ENCODE data around the gene RHOB.

Gene RHOB

DNA sequence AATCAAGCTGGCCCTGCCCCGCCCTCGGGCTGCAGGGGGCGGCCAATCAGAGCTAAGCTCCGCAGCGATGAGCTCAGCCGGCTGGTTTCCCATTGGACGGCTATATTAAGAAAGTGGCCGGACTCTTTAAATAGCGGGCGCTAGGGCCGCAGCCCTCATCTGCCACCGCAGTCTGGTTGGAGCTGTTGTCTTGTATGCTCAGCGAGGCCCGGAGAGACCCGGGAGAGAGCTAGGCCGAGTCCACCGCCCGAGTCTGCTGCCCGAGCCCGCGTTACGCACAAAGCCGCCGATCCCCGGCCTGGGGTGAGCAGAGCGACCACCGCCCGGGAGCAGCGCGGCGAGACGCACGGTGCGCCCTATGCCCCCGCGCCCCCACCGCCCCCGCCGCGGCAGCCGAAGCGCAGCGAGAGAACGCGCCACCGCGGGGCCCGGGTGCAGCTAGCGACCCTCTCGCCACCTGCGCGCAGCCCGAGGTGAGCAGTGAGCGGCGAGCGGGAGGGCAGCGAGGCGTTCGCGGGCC lies at the start of gene RHOB:
TSS of gene RHOB (plus strand) at position 158 of the 520 bp plus-strand sequence. CDS start 392 bp downstream, outside the sequence.
- peak within 1 kb of the TSS; percentile 97 for H3K27ac ChIP-seq
- TF ChIP-seq, protein P1, sequence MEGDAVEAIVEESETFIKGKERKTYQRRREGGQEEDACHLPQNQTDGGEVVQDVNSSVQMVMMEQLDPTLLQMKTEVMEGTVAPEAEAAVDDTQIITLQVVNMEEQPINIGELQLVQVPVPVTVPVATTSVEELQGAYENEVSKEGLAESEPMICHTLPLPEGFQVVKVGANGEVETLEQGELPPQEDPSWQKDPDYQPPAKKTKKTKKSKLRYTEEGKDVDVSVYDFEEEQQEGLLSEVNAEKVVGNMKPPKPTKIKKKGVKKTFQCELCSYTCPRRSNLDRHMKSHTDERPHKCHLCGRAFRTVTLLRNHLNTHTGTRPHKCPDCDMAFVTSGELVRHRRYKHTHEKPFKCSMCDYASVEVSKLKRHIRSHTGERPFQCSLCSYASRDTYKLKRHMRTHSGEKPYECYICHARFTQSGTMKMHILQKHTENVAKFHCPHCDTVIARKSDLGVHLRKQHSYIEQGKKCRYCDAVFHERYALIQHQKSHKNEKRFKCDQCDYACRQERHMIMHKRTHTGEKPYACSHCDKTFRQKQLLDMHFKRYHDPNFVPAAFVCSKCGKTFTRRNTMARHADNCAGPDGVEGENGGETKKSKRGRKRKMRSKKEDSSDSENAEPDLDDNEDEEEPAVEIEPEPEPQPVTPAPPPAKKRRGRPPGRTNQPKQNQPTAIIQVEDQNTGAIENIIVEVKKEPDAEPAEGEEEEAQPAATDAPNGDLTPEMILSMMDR (conservative IDR thresholded peaks at IDR 0.05) = no peak
- peak; percentile 85 for TF ChIP-seq ZFX (IDR thresholded peaks at IDR 0.05)

DNA sequence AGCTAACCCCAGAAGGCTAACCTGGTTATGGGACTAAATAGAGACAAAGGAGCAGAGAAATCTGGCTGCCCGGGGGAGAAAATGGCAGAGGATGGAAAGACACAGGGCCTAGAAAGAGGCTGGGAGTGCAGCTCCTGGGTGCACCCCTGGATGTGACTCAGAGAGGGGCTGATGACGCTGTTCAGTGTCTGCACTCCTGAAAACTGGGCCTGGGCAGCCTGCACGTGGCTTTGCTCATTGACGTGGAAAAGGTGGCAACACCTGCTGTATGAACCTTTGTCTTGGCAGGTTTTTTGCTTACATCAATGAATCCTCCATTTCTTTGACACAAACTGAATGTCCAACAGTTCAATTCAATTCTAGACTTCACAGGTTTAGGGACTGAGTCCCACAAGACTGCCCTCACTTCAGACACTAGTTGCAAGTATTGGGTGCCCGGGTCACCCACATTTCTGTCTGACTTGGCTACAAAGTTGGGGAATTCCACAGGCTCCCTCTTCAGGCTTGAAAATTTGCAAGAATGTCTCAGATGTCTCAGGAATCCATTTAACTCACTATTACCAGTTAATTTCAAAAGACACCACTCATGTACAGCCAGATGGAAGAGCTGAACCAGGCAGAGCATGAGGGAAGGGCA lies 48.9 kb upstream of the RHOB start:
- H3K27ac ChIP-seq = no peak overlapping the region
- TF ChIP-seq ZFX (IDR thresholded peaks at IDR 0.05) = no peak
- TF ChIP-seq, protein P1 (conservative IDR thresholded peaks at IDR 0.05) = no peak

DNA sequence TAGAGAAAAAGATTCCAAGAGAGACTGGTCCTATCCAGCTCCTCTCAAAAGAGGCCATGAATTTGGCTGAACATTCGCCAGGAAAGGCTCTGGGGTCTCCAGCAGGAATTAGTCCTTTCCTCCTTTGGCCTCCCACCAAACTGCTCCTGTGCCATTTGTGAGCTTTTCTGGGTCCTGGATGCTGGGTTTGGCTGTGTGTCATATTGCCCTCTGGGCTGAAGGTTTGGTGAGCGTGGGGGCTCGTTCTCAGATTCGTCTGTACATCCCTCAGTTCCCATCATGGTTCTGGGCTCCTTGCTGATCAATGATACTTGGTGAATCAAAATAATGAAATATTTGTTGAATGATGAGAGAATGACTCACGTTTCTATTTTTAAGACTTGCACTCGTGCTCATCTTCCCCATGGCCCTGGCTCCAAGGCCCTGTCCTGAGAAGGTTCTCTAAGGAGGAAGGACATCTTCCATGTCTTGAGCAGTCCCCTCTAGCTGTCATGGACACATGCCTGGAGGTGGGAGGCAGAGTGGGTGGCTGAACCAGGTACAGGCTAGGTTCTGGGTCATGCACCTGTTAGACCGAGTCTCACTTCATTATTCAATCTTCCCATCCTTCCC lies 47.8 kb upstream of the RHOB start:
- no peak overlapping the region for H3K27ac ChIP-seq
- no peak for TF ChIP-seq ZFX (IDR thresholded peaks at IDR 0.05)
- TF ChIP-seq, protein P1 (conservative IDR thresholded peaks at IDR 0.05) = no peak

DNA sequence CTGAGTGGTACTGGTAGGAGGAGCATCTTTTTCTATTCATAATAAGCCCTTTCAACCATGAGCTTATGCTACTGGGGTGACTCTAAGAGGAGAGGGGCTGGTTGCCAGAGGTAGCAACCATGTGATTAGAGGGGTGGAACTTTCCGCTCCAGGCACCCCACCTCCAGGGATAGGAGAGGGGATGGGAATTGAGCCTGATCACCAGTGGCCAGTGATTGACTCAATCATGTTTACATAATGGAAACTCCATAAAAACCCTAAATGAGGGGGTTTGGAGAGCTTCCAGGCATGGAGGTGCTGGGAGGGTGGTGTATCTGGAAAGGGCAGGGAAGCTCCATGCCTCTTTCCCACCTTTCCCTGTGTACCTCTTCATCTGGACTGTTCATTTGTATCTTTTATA lies 46.6 kb upstream of the RHOB start:
- no peak for TF ChIP-seq ZFX (IDR thresholded peaks at IDR 0.05)
- TF ChIP-seq, protein P1 (conservative IDR thresholded peaks at IDR 0.05) = no peak

DNA sequence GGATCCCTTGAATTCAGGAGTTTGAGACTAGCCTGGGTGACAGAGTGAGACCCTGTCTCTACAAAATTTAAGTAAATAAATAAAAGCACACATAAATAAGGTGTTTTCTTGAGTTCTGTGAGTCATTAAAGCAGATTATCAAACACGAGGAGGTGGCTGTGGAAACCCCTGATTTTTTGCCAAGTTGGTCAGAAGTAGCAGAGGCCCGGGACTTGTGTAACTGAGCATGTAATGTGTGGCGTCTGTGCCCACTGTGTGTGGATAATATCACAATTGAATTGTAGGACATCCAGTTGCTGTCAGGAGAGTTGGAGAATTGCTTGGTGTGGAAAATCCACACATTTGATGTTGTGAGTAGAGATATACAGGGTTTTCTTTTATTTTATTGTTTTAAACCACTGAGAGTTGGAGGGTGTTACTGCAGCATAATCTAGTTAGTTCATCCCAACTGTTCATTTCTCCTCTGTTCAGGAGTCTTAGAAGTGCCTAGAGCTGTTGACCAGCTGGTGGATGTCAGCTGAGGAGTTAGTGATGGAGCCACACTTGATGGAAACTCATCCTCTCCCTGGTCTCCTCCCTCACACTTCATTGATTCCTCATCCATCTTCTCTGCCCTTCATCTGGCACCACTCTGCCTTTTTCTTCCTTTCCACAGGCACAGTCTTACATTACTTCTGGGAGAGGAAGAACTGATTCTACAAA lies 45.9 kb upstream of the RHOB start:
- no peak overlapping the region for H3K27ac ChIP-seq
- TF ChIP-seq, protein P1 (conservative IDR thresholded peaks at IDR 0.05) = no peak

More for the DNA sequence above, 46.6 kb upstream of the RHOB start:
- no peak overlapping the region for H3K27ac ChIP-seq

DNA sequence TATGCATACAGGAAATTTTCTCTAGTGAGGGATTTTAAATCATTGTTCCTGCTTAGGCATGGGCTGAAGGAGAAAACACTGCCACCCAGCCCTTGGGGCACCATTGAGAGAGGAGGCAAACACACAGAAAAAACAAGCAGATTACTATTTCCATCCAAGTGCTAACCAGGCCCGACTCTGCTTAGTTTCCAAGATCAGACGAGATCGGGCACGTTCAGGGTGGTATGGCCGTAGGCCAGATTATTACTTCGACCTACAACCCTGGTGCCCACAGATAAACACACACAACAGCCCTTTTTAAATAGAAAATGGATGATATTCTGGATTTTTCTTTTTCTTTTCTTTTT lies 45.4 kb upstream of the RHOB start:
- no peak for TF ChIP-seq ZFX (IDR thresholded peaks at IDR 0.05)
- TF ChIP-seq, protein P1 (conservative IDR thresholded peaks at IDR 0.05) = no peak
- H3K27ac ChIP-seq = no peak overlapping the region

DNA sequence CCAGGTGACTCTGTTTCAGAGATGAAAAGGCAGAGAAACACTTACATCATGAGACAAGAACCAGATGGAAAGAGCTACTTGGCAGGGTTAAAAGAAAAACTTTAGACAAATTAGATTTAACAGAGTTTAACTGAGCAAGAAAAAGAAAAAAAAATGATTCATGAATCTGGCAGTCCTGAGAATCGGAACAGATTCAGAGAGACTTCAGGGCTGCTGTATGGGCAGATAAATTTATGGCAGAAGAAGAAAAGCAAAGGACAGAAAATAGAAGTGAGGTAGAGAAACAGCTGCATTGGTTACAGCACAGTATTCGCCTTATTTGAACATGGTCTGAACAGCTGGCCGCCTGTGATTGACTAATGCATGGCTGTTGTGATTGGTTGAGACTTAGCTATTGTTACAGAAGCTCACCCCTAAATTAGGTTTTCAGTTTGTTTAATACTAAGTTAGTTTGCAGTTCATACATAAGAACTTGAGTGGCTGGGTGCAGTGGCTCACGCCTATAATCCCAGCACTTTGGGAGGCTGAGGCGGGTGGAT lies 43.0 kb upstream of the RHOB start:
- TF ChIP-seq ZFX (IDR thresholded peaks at IDR 0.05) = no peak
- TF ChIP-seq, protein P1 (conservative IDR thresholded peaks at IDR 0.05) = no peak
- H3K27ac ChIP-seq = no peak overlapping the region

All from C4-2B (cell line).